ENCODE measurements around the gene SP9. TPM values are rescaled to one million over a fixed set of nuclear protein-coding genes. Genes with fewer than 3 reads are reported as not detected.
A peak's percentile ranks its signal among the peaks of the same experiment; 100 is the strongest.

Gene SP9
- total and polyA plus RNA-seq, 9 of the 15 experiments (the other 6 are each of a cell fraction or from before 2014, with no cell fraction given), result 0.04 to 0.23 (median 0.11) TPM; not detected in 3

DNA sequence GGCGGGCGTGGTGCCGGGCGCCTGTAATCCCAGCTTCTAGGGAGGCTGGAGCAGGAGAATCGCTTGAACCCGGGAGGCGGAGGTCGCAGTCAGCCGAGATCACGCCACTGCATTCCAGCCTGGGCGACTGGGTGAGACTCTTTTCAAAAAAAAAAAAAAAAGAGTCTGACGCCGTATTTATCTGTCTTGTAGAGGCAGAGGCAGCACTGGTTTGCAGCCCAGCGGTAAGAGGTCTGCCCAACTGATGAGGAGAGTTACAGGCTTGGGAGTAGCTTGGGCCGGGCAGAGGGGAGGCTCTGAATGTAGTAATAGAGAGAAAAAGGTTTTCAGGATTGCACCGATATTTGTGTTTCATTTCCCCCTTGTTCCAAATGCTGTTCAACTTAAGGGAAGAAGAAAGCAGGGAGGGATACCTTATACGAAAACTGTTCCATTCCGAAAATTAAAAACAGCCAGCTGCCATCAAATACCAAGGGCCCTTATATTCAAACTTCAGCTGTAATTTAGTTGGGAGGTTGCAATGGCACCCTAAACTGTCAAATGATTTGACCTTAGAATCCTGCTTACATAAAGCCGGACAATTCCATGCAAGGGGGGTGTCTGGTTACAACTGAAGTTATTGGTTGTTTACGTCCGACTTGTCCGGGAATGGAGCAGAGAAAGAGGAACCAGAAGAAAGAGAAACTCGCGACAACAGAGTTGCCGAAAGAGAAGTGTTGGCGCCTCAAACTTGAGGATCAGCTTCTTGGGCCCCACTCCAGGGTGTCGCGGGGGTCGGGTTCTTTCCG lies 9.2 kb upstream of the SP9 start (continued):
- TF ChIP-seq, protein P1, sequence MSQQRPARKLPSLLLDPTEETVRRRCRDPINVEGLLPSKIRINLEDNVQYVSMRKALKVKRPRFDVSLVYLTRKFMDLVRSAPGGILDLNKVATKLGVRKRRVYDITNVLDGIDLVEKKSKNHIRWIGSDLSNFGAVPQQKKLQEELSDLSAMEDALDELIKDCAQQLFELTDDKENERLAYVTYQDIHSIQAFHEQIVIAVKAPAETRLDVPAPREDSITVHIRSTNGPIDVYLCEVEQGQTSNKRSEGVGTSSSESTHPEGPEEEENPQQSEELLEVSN (IDR thresholded peaks at IDR 0.05; ENCODE audit: borderline replicate concordance in 1 of 2, extremely low read depth in 1 of 2, insufficient read depth in 1 of 2, insufficient read length in 1 of 2, low read depth in 1 of 2, low read length in 1 of 2, poor library complexity in 1 of 2, severe bottlenecking in 1 of 2), result peak in 1 of 2 experiments; percentile 37
- TF ChIP-seq, protein P2, sequence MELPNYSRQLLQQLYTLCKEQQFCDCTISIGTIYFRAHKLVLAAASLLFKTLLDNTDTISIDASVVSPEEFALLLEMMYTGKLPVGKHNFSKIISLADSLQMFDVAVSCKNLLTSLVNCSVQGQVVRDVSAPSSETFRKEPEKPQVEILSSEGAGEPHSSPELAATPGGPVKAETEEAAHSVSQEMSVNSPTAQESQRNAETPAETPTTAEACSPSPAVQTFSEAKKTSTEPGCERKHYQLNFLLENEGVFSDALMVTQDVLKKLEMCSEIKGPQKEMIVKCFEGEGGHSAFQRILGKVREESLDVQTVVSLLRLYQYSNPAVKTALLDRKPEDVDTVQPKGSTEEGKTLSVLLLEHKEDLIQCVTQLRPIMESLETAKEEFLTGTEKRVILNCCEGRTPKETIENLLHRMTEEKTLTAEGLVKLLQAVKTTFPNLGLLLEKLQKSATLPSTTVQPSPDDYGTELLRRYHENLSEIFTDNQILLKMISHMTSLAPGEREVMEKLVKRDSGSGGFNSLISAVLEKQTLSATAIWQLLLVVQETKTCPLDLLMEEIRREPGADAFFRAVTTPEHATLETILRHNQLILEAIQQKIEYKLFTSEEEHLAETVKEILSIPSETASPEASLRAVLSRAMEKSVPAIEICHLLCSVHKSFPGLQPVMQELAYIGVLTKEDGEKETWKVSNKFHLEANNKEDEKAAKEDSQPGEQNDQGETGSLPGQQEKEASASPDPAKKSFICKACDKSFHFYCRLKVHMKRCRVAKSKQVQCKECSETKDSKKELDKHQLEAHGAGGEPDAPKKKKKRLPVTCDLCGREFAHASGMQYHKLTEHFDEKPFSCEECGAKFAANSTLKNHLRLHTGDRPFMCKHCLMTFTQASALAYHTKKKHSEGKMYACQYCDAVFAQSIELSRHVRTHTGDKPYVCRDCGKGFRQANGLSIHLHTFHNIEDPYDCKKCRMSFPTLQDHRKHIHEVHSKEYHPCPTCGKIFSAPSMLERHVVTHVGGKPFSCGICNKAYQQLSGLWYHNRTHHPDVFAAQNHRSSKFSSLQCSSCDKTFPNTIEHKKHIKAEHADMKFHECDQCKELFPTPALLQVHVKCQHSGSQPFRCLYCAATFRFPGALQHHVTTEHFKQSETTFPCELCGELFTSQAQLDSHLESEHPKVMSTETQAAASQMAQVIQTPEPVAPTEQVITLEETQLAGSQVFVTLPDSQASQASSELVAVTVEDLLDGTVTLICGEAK (IDR thresholded peaks at IDR 0.05), result no peak
- TF ChIP-seq, protein P2 (CRISPR knock-in tag; IDR thresholded peaks at IDR 0.05), result no peak
- TF ChIP-seq, protein P3, sequence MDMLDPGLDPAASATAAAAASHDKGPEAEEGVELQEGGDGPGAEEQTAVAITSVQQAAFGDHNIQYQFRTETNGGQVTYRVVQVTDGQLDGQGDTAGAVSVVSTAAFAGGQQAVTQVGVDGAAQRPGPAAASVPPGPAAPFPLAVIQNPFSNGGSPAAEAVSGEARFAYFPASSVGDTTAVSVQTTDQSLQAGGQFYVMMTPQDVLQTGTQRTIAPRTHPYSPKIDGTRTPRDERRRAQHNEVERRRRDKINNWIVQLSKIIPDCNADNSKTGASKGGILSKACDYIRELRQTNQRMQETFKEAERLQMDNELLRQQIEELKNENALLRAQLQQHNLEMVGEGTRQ (CRISPR knock-in tag; IDR thresholded peaks at IDR 0.05), result no peak
- TF ChIP-seq HDAC2 (IDR thresholded peaks at IDR 0.05) (no peak), BMI1 (IDR thresholded peaks at IDR 0.05; ENCODE audit: low read length) (no peak), XRCC3 (IDR thresholded peaks at IDR 0.05) (no peak), CSDE1 (IDR thresholded peaks at IDR 0.05) (no peak), ZNF121 (CRISPR knock-in tag; conservative IDR thresholded peaks at IDR 0.05) (no peak), EP400 (IDR thresholded peaks at IDR 0.05) (peak; percentile 47)
- TF ChIP-seq, protein P4, sequence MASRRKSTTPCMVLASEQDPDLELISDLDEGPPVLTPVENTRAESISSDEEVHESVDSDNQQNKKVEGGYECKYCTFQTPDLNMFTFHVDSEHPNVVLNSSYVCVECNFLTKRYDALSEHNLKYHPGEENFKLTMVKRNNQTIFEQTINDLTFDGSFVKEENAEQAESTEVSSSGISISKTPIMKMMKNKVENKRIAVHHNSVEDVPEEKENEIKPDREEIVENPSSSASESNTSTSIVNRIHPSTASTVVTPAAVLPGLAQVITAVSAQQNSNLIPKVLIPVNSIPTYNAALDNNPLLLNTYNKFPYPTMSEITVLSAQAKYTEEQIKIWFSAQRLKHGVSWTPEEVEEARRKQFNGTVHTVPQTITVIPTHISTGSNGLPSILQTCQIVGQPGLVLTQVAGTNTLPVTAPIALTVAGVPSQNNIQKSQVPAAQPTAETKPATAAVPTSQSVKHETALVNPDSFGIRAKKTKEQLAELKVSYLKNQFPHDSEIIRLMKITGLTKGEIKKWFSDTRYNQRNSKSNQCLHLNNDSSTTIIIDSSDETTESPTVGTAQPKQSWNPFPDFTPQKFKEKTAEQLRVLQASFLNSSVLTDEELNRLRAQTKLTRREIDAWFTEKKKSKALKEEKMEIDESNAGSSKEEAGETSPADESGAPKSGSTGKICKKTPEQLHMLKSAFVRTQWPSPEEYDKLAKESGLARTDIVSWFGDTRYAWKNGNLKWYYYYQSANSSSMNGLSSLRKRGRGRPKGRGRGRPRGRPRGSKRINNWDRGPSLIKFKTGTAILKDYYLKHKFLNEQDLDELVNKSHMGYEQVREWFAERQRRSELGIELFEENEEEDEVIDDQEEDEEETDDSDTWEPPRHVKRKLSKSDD (conservative IDR thresholded peaks at IDR 0.05; ENCODE audit: low read length), result no peak
- TF ChIP-seq, protein P5, sequence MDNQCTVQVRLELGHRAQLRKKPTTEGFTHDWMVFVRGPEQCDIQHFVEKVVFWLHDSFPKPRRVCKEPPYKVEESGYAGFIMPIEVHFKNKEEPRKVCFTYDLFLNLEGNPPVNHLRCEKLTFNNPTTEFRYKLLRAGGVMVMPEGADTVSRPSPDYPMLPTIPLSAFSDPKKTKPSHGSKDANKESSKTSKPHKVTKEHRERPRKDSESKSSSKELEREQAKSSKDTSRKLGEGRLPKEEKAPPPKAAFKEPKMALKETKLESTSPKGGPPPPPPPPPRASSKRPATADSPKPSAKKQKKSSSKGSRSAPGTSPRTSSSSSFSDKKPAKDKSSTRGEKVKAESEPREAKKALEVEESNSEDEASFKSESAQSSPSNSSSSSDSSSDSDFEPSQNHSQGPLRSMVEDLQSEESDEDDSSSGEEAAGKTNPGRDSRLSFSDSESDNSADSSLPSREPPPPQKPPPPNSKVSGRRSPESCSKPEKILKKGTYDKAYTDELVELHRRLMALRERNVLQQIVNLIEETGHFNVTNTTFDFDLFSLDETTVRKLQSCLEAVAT (IDR thresholded peaks at IDR 0.05), result no peak
